Peyer's patch (tissue), 4 donors: ENCODE data around the gene ARAP2. TPM values are rescaled to one million over a fixed set of nuclear protein-coding genes. Genes with fewer than 3 reads are reported as not detected.
A peak's percentile ranks its signal among the peaks of the same experiment; 100 is the strongest.

Experiments used
- DNase-seq, 3 donors: peaks; one replicate each; pipeline ENCODE4 v3.0.0-alpha.2; 2017 to 2019
- H3K27ac ChIP-seq, 4 donors: fragments of 200-600 bp; sonication (generic); one replicate each; pipeline ENCODE4 v1.5.1; 2016 to 2019
- H3K27me3 ChIP-seq, 2 donors: fragments of 200-600 bp; sonication (generic); one replicate each; pipeline ENCODE4 v1.5.1; 2019
- H3K36me3 ChIP-seq, 3 donors: fragments of 200-600 bp; sonication (generic); one replicate each; pipeline ENCODE4 v1.5.1; 2016 to 2019
- H3K4me1 ChIP-seq, 4 donors: fragments of 200-600 bp; sonication (generic); one replicate each; pipeline ENCODE4 v1.5.1; 2016 to 2019
- H3K4me3 ChIP-seq, 4 donors: fragments of 200-600 bp; sonication (generic); 1 replicate in 3 of 4; 2 replicates in 1 of 4; pipeline ENCODE4 v1.5.1; 2016 to 2019; ENCODE audit warnings: mild to moderate bottlenecking in 1 of 4
- H3K9me3 ChIP-seq, 4 donors: fragments of 200-600 bp; sonication (generic); one replicate each; pipeline ENCODE4 v1.5.1; 2016 to 2019; ENCODE audit warnings: mild to moderate bottlenecking in 1 of 4
- POLR2A ChIP-seq, 2 donors: fragments of 450-650 bp; IDR thresholded peaks; one replicate each; pipeline ENCODE4 v1.5.1; 2017; ENCODE audit warnings: antibody characterized with exemption in 2 of 2, mild to moderate bottlenecking in 2 of 2, moderate library complexity in 2 of 2
- total RNA-seq, 4 donors: library from RNA; depleted of rRNA; stranded (reverse); fragments of >200 nt; gene quantifications; one replicate each; pipeline ENCODE4 v1.1.0, GENCODE V29; 2016
- TF ChIP-seq, protein P1 (sequence below), 6 experiments: fragments of 450-650 bp in 4 of 6; fragments of 200-600 bp in 2 of 6; sonication (generic) in 1 of 6; IDR thresholded peaks; one replicate each; pipeline ENCODE4 v1.5.1; 2017 to 2019; ENCODE audit warnings: antibody characterized with exemption in 6 of 6, mild to moderate bottlenecking in 3 of 6, moderate library complexity in 1 of 6

Gene ARAP2
- total RNA-seq, 4 donors from 2014 or later = 66.8 to 115 (median 81.9) TPM

DNA sequence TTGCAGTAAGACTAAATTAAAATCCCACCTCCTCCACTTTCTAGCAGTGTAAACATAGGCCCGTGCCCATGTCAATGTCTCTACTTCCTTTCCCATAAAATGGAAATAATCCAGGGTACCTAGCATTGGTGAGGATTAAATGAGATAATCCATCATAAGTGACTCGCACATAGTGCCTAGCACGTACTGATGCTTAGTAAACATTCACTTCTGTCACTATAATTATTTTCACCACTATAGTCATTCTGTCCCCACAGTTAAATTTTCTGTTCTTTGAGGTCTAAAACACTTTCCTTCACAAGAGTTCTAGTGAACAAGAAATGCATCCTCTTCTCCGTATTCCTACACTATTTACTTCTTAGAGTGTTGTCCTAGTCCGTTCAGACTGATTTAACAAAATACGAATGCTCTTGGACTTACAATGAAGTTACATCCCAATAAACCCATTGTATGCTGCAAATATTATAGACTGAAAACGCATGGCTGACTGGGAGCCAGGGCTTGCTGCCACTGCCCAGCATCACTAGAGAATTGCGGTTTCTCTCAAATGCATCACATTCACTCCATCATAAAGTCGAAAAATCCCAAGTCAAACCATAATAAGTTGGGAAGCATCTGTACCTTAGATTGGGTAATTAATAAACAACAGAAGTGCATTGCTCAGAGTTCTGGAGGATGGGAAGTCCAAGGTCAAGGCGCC lies 10.6 kb downstream of the ARAP2 start:
- DNase-seq = no peak
- Histone ChIP-seq H3K36me3 (no peaks in the 10 kb centered on the region), H3K4me1 (peaks cover 0 to 6% (median 0%) of the 10 kb centered on the region in 4 donors), H3K9me3 (no peaks in the 10 kb centered on the region), H3K27ac (no peak overlapping the region), H3K4me3 (no peak overlapping the region), H3K27me3 (no peaks in the 10 kb centered on the region)
- no peak for TF ChIP-seq POLR2A (IDR thresholded peaks at IDR 0.05)
- TF ChIP-seq, protein P1, sequence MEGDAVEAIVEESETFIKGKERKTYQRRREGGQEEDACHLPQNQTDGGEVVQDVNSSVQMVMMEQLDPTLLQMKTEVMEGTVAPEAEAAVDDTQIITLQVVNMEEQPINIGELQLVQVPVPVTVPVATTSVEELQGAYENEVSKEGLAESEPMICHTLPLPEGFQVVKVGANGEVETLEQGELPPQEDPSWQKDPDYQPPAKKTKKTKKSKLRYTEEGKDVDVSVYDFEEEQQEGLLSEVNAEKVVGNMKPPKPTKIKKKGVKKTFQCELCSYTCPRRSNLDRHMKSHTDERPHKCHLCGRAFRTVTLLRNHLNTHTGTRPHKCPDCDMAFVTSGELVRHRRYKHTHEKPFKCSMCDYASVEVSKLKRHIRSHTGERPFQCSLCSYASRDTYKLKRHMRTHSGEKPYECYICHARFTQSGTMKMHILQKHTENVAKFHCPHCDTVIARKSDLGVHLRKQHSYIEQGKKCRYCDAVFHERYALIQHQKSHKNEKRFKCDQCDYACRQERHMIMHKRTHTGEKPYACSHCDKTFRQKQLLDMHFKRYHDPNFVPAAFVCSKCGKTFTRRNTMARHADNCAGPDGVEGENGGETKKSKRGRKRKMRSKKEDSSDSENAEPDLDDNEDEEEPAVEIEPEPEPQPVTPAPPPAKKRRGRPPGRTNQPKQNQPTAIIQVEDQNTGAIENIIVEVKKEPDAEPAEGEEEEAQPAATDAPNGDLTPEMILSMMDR (IDR thresholded peaks at IDR 0.05) = no peak

DNA sequence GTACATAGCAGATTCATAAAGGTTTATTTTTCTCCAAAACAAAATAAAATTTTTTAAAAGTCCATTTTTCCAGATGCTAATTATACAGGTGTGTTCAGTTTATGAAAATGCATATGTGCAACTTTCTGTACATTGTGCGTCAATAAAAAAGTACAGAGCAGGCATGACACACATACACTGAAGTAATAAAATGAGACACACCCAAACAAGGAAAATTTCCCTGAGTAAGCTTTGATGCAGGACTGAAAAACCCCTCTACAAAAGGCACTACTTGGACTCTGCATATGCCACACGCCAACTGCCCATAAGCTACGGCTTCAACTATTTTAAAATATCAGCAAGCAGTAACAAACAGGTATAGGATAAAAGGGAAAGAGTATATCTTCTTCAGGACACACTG lies 13.8 kb downstream of the ARAP2 start:
- no peak for DNase-seq
- H3K4me3 ChIP-seq = no peak overlapping the region
- H3K4me1 ChIP-seq = peaks cover 0 to 6% (median 0%) of the 10 kb centered on the region in 4 donors
- no peaks in the 10 kb centered on the region for H3K9me3 ChIP-seq
- H3K27ac ChIP-seq = no peak overlapping the region
- no peaks in the 10 kb centered on the region for H3K36me3 ChIP-seq
- no peaks in the 10 kb centered on the region for H3K27me3 ChIP-seq
- no peak for TF ChIP-seq POLR2A (IDR thresholded peaks at IDR 0.05)
- TF ChIP-seq, protein P1 (IDR thresholded peaks at IDR 0.05) = no peak

DNA sequence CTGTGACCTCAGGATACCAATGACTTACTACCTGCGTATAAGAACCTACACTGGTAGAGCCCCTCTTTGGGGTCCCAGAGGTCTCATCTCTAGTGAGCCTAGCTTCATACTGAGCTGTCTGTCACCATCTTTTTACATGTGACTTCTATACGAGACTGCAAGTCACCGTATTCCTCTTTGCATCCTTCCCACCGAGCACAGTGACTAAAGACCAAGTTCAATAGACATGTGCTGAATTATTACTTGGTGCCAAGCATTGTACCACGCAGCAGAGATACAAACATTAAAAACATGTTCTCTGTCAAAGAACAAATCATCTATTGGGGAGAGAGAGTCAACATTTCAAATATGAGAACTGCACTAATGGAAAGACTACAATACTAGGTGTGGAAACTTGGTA lies 16.4 kb downstream of the ARAP2 start:
- H3K36me3 ChIP-seq = no peaks in the 10 kb centered on the region
- H3K27me3 ChIP-seq = no peaks in the 10 kb centered on the region
- no peak overlapping the region for H3K27ac ChIP-seq
- peaks cover 0 to 6% (median 0%) of the 10 kb centered on the region in 4 donors for H3K4me1 ChIP-seq
- DNase-seq = no peak
- H3K4me3 ChIP-seq = no peak overlapping the region
- no peak for TF ChIP-seq POLR2A (IDR thresholded peaks at IDR 0.05)
- TF ChIP-seq, protein P1 (IDR thresholded peaks at IDR 0.05) = no peak
- no peaks in the 10 kb centered on the region for H3K9me3 ChIP-seq

DNA sequence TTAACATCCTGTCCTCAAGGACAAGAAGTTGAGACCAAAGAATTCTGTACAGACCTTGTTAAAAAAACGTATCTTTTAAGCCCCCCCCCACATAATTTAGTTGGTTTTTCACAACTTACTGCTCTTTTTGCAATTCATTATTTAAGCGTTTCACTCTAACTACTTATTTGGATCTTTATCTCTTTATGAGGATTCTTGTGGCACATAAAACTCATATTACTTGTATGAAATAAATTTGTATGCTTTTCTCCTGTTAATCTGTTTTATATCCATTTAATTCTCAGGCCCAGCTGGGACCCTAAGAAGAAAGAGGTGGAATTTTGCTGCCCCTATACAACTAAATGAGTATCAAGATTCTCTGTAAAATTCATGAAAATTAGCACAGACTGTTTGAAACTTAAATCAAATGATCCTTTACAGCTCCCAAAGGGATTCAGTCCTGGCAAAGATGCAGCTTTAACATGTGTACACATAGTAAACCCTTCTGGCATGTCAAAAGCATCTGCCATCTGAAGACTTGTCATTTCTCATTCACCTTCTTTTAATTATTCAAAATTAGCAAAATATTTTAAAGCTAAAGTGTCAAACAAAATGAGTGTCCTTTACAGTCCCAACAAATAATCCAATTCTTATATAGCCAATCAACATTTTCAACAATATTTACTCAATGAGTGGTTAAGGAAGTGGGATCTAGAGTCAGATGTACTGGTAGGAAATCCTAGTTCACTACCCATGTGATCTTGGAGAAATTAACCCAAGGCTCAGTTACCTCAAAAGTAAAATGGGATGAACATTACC lies 17.7 kb downstream of the ARAP2 start:
- DNase-seq = no peak
- no peaks in the 10 kb centered on the region for H3K36me3 ChIP-seq
- H3K27ac ChIP-seq = no peak overlapping the region
- no peak for TF ChIP-seq POLR2A (IDR thresholded peaks at IDR 0.05)
- TF ChIP-seq, protein P1 (IDR thresholded peaks at IDR 0.05) = no peak
- no peaks in the 10 kb centered on the region for H3K9me3 ChIP-seq
- no peaks in the 10 kb centered on the region for H3K27me3 ChIP-seq
- H3K4me3 ChIP-seq = no peak overlapping the region
- peaks cover 0 to 6% (median 0%) of the 10 kb centered on the region in 4 donors for H3K4me1 ChIP-seq

DNA sequence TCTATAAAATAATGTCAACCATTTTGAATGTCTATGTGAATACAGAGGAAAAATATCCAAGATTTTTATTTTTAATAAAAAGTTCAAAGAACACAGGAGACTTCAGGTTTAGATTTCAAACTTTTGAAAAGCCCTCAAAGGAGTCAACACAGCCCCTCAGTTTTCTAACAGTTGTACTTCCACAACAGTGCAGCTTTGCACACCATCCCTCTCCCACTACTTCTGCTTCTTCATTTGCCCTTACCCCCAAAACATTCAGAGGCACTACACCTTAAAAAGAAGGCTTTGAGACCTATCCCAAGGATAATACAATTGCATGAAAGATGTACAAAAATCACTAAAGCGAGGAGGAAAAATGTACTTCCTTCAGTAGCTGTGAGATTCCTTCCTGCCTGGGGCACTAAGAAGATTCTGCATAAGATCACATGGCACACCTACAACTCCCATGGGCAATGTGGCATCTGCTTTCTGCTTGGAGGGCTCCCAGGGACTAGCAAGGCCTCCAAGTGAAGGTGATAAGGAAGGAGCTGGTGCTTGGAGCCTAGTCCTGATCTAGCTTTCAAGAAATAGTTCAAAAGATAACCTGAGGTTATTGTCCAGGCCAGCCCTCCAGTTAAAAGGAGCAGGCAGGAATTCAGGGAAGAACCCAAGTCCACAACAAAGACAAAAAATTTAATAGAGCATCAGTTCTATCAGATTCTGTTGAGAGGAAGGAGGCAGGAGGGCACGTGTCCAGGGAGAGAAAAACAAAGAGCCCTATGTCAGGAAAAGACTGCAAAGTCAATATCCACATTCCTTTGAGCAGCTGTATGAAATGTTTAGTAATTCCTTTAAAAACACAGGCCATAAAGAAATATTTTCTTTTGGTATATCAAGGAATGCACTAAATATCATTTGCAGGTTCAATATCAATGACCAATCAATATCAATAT lies 19.1 kb downstream of the ARAP2 start:
- no peaks in the 10 kb centered on the region for H3K9me3 ChIP-seq
- peak in 1 of 3 donors; percentile 36 for DNase-seq

More for the DNA sequence above, 19.1 kb downstream of the ARAP2 start:
- no peak overlapping the region for H3K27ac ChIP-seq
- no peak for TF ChIP-seq POLR2A (IDR thresholded peaks at IDR 0.05)
- TF ChIP-seq, protein P1 (IDR thresholded peaks at IDR 0.05) = no peak
- no peak overlapping the region for H3K4me3 ChIP-seq
- H3K36me3 ChIP-seq = no peaks in the 10 kb centered on the region
- peaks cover 0 to 3% (median 0%) of the 10 kb centered on the region in 4 donors for H3K4me1 ChIP-seq
- H3K27me3 ChIP-seq = no peaks in the 10 kb centered on the region
